GM23338 (cell line): Measurements from ENCODE around the gene MAGEB3. TPM values are rescaled to one million over a fixed set of nuclear protein-coding genes. Genes with fewer than 3 reads are reported as not detected.

Experiments used
- ATAC-seq: fragments of 200-7000 bp; cut with Tn5 transposase; 3 replicates; pipeline ENCODE4 v1.9.1; 2020
- DNase-seq: peaks from one replicate; pipeline ENCODE4 v3.0.0-alpha.2; 2015; ENCODE audit warnings: low spot score
- H2AFZ ChIP-seq: fragments of 200-600 bp; sonication (generic); 2 replicates; pipeline ENCODE4 v1.8.0; 2016; ENCODE audit warnings: antibody characterized with exemption, mild to moderate bottlenecking, moderate library complexity
- H3F3A ChIP-seq: fragments of 200-600 bp; sonication (generic); replicated peaks from 2 replicates; pipeline ENCODE4 v1.8.0; 2017; ENCODE audit warnings: antibody characterized with exemption, mixed run types, low read depth
- H3K27ac ChIP-seq: fragments of 200-600 bp; sonication (generic); 2 replicates; pipeline ENCODE4 v1.6.1; 2016; ENCODE audit warnings: low read depth
- H3K27me3 ChIP-seq: fragments of 200-600 bp; sonication (generic); 2 replicates; pipeline ENCODE4 v1.8.0; 2016; ENCODE audit warnings: mild to moderate bottlenecking, mixed run types, moderate library complexity; ENCODE audit not compliant: insufficient read depth
- H3K36me3 ChIP-seq: fragments of 200-600 bp; sonication (generic); 2 replicates; pipeline ENCODE4 v1.8.0; 2016; ENCODE audit warnings: mild to moderate bottlenecking; ENCODE audit not compliant: insufficient read depth
- H3K4me1 ChIP-seq: fragments of 200-600 bp; sonication (generic); 2 replicates; pipeline ENCODE4 v1.8.0; 2016; ENCODE audit warnings: mild to moderate bottlenecking, moderate library complexity; ENCODE audit not compliant: insufficient read depth
- H3K4me2 ChIP-seq: fragments of 200-600 bp; sonication (generic); 2 replicates; pipeline ENCODE4 v1.7.1; 2017; ENCODE audit warnings: mixed run types
- H3K4me3 ChIP-seq: fragments of 200-600 bp; sonication (generic); 2 replicates; pipeline ENCODE4 v1.6.1; 2016; ENCODE audit warnings: mixed run types
- H3K79me2 ChIP-seq: fragments of 200-600 bp; sonication (generic); replicated peaks from 2 replicates; pipeline ENCODE4 v1.8.0; 2017; ENCODE audit warnings: mild to moderate bottlenecking; ENCODE audit not compliant: insufficient read depth
- H3K9me2 ChIP-seq: fragments of 200-600 bp; sonication (generic); 2 replicates; pipeline ENCODE4 v1.8.0; 2017; ENCODE audit not compliant: insufficient read depth
- H4K20me1 ChIP-seq: fragments of 200-600 bp; sonication (generic); replicated peaks from 2 replicates; pipeline ENCODE4 v1.8.0; 2017; ENCODE audit warnings: mild to moderate bottlenecking; ENCODE audit not compliant: insufficient read depth
- H3K27ac Mint-ChIP-seq: 2 replicates; pipeline ENCODE4 v1.8.0; 2020; ENCODE audit warnings: inconsistent platforms, mild to moderate bottlenecking, moderate library complexity, mixed read lengths
- H3K27me3 Mint-ChIP-seq: 3 replicates; pipeline ENCODE4 v1.8.0; 2022; ENCODE audit warnings: low read depth, mild to moderate bottlenecking, moderate library complexity, mixed read lengths, inconsistent platforms; ENCODE audit not compliant: insufficient read depth, poor library complexity
- H3K36me3 Mint-ChIP-seq: 3 replicates; pipeline ENCODE4 v1.8.0; 2021; ENCODE audit warnings: low read depth, mild to moderate bottlenecking, inconsistent platforms, moderate library complexity, mixed read lengths
- H3K4me1 Mint-ChIP-seq: 3 replicates; pipeline ENCODE4 v1.8.0; 2020; ENCODE audit warnings: mild to moderate bottlenecking, inconsistent platforms, mixed read lengths
- H3K4me3 Mint-ChIP-seq: 3 replicates; pipeline ENCODE4 v1.8.0; 2021; ENCODE audit warnings: moderate library complexity, mild to moderate bottlenecking, inconsistent platforms, mixed read lengths
- H3K9me3 Mint-ChIP-seq: 3 replicates; pipeline ENCODE4 v1.8.0; 2020; ENCODE audit warnings: moderate library complexity, mild to moderate bottlenecking, inconsistent platforms, mixed read lengths
- EZH2 ChIP-seq: fragments of 200-600 bp; sonication (generic); IDR thresholded peaks from one replicate; pipeline ENCODE4 v1.8.0; 2017; ENCODE audit warnings: antibody characterized with exemption, mild to moderate bottlenecking, low read depth; ENCODE audit not compliant: unreplicated experiment
- EZH2phosphoT487 ChIP-seq: fragments of 200-600 bp; sonication (generic); IDR thresholded peaks from one replicate; pipeline ENCODE4 v1.8.1; 2018; ENCODE audit warnings: antibody characterized with exemption; ENCODE audit not compliant: unreplicated experiment
- JUNB ChIP-seq: IDR thresholded peaks from one replicate; pipeline ENCODE4 v1.6.1; 2016; ENCODE audit warnings: antibody characterized with exemption; ENCODE audit not compliant: unreplicated experiment
- NANOG ChIP-seq: IDR thresholded peaks from 2 replicates; pipeline ENCODE4 v1.6.1; 2016; ENCODE audit warnings: antibody characterized with exemption, borderline replicate concordance
- POLR2AphosphoS5 ChIP-seq: IDR thresholded peaks from 2 replicates; pipeline ENCODE4 v1.6.1; 2016; ENCODE audit warnings: antibody characterized with exemption, low read depth
- STAT1 ChIP-seq: IDR thresholded peaks from one replicate; pipeline ENCODE4 v1.6.1; 2016; ENCODE audit warnings: antibody characterized with exemption; ENCODE audit not compliant: unreplicated experiment
- ZNF114 ChIP-seq: fragments of 250-450 bp; sonication (Bioruptor Pico); IDR thresholded peaks from 2 replicates; pipeline ENCODE4 v1.5.0; 2020; ENCODE audit warnings: mild to moderate bottlenecking, moderate library complexity
- ZNF331 ChIP-seq: fragments of 250-450 bp; sonication (Bioruptor Pico); IDR thresholded peaks from 2 replicates; pipeline ENCODE4 v1.5.0; 2020; ENCODE audit warnings: low read depth, mild to moderate bottlenecking, moderate library complexity
- polyA plus RNA-seq: library from polyadenylated mRNA; unstranded; fragments of >200 nt; fragmentation: Nextera tagmentation; extraction: Ambion mirVana; gene quantifications from 2 replicates; pipeline ENCODE4 v1.2.1, GENCODE V29; 2016
- total RNA-seq: library from RNA; depleted of rRNA; stranded (reverse); fragments of >200 nt; shearing (Covaris generic); gene quantifications from 2 replicates; pipeline ENCODE4 v1.2.3, GENCODE V29; 2014
- TF ChIP-seq, protein P1 (sequence below): fragments of 250-450 bp; sonication (Bioruptor Pico); IDR thresholded peaks from 2 replicates; pipeline ENCODE4 v1.5.0; 2020; ENCODE audit warnings: mild to moderate bottlenecking, moderate library complexity
- TF ChIP-seq, protein P2 (sequence below), 2 experiments: fragments of 200-600 bp in 1 of 2; sonication (generic) in 1 of 2; conservative IDR thresholded peaks; 2 replicates each; pipeline versions ENCODE4 v1.5.1 to v1.6.1; 2016 to 2017; ENCODE audit warnings: antibody characterized with exemption in 2 of 2, low read depth in 2 of 2, mild to moderate bottlenecking in 2 of 2, moderate library complexity in 1 of 2
- TF ChIP-seq, protein P3 (sequence below): IDR thresholded peaks from 2 replicates; pipeline ENCODE4 v1.6.1; 2016; ENCODE audit warnings: antibody characterized with exemption

The MAGEB3 gene
- total and polyA plus RNA-seq, 2 experiments from 2014 or later: not detected

DNA sequence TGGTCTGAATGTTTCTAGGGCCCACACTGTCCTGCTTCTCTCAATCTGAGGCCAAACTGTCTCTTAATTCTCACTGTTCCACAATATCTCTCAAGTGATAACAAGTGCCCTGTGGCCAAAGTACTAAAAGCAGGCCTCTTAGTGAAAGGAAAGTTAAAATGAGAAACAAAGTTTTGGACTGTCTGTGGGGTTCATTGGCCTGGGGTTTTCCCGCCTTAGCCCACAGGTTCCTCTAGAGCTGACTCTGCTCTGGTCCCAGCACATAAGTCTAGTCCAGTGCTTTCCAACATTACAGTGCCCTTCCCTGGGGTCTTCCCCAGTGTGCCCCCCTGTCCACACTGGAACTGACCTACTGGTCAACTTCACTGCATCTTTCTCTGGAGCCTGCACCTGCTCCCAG lies 22.8 kb downstream of the MAGEB3 start (continued):
- TF ChIP-seq, protein P1, sequence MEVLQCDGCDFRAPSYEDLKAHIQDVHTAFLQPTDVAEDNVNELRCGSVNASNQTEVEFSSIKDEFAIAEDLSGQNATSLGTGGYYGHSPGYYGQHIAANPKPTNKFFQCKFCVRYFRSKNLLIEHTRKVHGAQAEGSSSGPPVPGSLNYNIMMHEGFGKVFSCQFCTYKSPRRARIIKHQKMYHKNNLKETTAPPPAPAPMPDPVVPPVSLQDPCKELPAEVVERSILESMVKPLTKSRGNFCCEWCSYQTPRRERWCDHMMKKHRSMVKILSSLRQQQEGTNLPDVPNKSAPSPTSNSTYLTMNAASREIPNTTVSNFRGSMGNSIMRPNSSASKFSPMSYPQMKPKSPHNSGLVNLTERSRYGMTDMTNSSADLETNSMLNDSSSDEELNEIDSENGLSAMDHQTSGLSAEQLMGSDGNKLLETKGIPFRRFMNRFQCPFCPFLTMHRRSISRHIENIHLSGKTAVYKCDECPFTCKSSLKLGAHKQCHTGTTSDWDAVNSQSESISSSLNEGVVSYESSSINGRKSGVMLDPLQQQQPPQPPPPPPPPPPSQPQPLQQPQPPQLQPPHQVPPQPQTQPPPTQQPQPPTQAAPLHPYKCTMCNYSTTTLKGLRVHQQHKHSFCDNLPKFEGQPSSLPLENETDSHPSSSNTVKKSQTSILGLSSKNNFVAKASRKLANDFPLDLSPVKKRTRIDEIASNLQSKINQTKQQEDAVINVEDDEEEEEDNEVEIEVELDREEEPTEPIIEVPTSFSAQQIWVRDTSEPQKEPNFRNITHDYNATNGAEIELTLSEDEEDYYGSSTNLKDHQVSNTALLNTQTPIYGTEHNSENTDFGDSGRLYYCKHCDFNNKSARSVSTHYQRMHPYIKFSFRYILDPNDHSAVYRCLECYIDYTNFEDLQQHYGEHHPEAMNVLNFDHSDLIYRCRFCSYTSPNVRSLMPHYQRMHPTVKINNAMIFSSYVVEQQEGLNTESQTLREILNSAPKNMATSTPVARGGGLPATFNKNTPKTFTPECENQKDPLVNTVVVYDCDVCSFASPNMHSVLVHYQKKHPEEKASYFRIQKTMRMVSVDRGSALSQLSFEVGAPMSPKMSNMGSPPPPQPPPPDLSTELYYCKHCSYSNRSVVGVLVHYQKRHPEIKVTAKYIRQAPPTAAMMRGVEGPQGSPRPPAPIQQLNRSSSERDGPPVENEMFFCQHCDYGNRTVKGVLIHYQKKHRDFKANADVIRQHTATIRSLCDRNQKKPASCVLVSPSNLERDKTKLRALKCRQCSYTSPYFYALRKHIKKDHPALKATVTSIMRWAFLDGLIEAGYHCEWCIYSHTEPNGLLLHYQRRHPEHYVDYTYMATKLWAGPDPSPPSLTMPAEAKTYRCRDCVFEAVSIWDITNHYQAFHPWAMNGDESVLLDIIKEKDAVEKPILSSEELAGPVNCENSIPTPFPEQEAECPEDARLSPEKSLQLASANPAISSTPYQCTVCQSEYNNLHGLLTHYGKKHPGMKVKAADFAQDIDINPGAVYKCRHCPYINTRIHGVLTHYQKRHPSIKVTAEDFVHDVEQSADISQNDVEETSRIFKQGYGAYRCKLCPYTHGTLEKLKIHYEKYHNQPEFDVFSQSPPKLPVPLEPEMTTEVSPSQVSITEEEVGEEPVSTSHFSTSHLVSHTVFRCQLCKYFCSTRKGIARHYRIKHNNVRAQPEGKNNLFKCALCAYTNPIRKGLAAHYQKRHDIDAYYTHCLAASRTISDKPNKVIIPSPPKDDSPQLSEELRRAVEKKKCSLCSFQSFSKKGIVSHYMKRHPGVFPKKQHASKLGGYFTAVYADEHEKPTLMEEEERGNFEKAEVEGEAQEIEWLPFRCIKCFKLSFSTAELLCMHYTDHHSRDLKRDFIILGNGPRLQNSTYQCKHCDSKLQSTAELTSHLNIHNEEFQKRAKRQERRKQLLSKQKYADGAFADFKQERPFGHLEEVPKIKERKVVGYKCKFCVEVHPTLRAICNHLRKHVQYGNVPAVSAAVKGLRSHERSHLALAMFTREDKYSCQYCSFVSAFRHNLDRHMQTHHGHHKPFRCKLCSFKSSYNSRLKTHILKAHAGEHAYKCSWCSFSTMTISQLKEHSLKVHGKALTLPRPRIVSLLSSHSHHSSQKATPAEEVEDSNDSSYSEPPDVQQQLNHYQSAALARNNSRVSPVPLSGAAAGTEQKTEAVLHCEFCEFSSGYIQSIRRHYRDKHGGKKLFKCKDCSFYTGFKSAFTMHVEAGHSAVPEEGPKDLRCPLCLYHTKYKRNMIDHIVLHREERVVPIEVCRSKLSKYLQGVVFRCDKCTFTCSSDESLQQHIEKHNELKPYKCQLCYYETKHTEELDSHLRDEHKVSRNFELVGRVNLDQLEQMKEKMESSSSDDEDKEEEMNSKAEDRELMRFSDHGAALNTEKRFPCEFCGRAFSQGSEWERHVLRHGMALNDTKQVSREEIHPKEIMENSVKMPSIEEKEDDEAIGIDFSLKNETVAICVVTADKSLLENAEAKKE: no peak
- TF ChIP-seq ZNF331: no peak
- TF ChIP-seq POLR2AphosphoS5: no peak
- no peak for TF ChIP-seq EZH2phosphoT487
- TF ChIP-seq JUNB: no peak
- TF ChIP-seq EZH2: no peak
- no peak for TF ChIP-seq ZNF114 (CRISPR knock-in tag)
- TF ChIP-seq, protein P2, sequence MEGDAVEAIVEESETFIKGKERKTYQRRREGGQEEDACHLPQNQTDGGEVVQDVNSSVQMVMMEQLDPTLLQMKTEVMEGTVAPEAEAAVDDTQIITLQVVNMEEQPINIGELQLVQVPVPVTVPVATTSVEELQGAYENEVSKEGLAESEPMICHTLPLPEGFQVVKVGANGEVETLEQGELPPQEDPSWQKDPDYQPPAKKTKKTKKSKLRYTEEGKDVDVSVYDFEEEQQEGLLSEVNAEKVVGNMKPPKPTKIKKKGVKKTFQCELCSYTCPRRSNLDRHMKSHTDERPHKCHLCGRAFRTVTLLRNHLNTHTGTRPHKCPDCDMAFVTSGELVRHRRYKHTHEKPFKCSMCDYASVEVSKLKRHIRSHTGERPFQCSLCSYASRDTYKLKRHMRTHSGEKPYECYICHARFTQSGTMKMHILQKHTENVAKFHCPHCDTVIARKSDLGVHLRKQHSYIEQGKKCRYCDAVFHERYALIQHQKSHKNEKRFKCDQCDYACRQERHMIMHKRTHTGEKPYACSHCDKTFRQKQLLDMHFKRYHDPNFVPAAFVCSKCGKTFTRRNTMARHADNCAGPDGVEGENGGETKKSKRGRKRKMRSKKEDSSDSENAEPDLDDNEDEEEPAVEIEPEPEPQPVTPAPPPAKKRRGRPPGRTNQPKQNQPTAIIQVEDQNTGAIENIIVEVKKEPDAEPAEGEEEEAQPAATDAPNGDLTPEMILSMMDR (conservative IDR thresholded peaks at IDR 0.05; ENCODE audit: low read depth in 2 of 2): no peak
- TF ChIP-seq STAT1: no peak

DNA sequence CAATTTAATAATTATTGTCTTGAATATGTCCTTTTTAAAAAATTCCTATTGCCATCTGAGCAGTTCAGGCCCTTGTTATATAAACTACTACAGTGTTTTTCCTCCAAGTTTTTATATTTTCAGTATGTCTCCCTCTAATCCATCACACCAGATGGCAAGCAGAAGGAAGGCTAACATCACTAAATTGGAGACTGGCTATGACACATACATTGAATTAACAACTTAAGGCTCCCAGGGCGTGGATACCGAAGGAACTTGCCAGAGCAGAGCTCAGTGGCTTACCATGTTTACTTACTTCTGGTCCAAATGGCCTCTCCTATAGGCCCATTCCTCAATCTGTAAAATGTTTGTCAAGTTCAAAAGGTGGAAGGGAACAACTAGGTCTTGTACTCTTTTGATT lies 29.5 kb downstream of the MAGEB3 start:
- Histone ChIP-seq H3K79me2 (no peaks in the 10 kb centered on the region), H2AFZ (no peak overlapping the region), H3K4me3 (no peak overlapping the region), H3K4me2 (no peak overlapping the region), H3K27ac (no peak overlapping the region), H3K27me3 (no peaks in the 10 kb centered on the region), H3K4me1 (no peaks in the 10 kb centered on the region), H3F3A (no peaks in the 10 kb centered on the region), H3K36me3 (no peaks in the 10 kb centered on the region), H4K20me1 (no peaks in the 10 kb centered on the region), H3K9me2 (no peaks in the 10 kb centered on the region)
- Mint-ChIP-seq H3K4me1 (no peaks in the 10 kb centered on the region), H3K9me3 (peaks cover 30% of the 10 kb centered on the region), H3K4me3 (no peak overlapping the region), H3K27me3 (no peaks in the 10 kb centered on the region), H3K36me3 (peaks cover 20% of the 10 kb centered on the region), H3K27ac (no peak overlapping the region)
- DNase-seq (no peak), ATAC-seq (no peak)
- TF ChIP-seq, protein P2 (conservative IDR thresholded peaks at IDR 0.05; ENCODE audit: low read depth in 2 of 2): no peak
- TF ChIP-seq, protein P3, sequence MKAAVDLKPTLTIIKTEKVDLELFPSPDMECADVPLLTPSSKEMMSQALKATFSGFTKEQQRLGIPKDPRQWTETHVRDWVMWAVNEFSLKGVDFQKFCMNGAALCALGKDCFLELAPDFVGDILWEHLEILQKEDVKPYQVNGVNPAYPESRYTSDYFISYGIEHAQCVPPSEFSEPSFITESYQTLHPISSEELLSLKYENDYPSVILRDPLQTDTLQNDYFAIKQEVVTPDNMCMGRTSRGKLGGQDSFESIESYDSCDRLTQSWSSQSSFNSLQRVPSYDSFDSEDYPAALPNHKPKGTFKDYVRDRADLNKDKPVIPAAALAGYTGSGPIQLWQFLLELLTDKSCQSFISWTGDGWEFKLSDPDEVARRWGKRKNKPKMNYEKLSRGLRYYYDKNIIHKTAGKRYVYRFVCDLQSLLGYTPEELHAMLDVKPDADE: no peak
- TF ChIP-seq POLR2AphosphoS5 (no peak), NANOG (no peak)
